Transverse colon (tissue), 4 donors: Measurements from ENCODE around the gene YIPF7. TPM values are rescaled to one million over a fixed set of nuclear protein-coding genes. Genes with fewer than 3 reads are reported as not detected.

Experiments used
- DNase-seq: peaks from one replicate; pipeline ENCODE4 v3.0.0-alpha.2; 2019
- H3K27ac ChIP-seq, 4 donors: fragments of 200-600 bp; sonication (generic); 2 replicates each; pipeline ENCODE4 v1.5.1; 2016 to 2018; ENCODE audit warnings: inconsistent platforms in 4 of 4
- H3K27me3 ChIP-seq: fragments of 200-600 bp; sonication (generic); 2 replicates; pipeline ENCODE4 v1.5.1; 2017; ENCODE audit warnings: inconsistent platforms
- H3K36me3 ChIP-seq, 4 donors: fragments of 200-600 bp; sonication (generic); 2 replicates each; pipeline ENCODE4 v1.5.1; 2017 to 2019; ENCODE audit warnings: inconsistent platforms in 4 of 4
- H3K4me1 ChIP-seq, 4 donors: fragments of 200-600 bp; sonication (generic); 2 replicates each; pipeline ENCODE4 v1.5.1; 2017 to 2020; ENCODE audit warnings: inconsistent platforms in 4 of 4
- H3K4me3 ChIP-seq, 4 donors: fragments of 200-600 bp; sonication (generic); 1 replicate in 1 of 4; 2 replicates in 3 of 4; pipeline versions ENCODE4 v1.5.1 to v1.6.1; 2017 to 2019; ENCODE audit warnings: inconsistent platforms in 4 of 4
- H3K9me3 ChIP-seq, 2 donors: fragments of 200-600 bp; sonication (generic); 2 replicates each; pipeline ENCODE4 v1.5.1; 2017 to 2019; ENCODE audit warnings: inconsistent platforms in 2 of 2
- CTCF ChIP-seq, 5 experiments: fragments of 200-600 bp in 3 of 5; fragments of 450-650 bp in 2 of 5; sonication (generic) in 3 of 5; IDR thresholded peaks; 1 replicate in 2 of 5; 2 replicates in 3 of 5; pipeline ENCODE4 v1.5.1; 2016 to 2017; ENCODE audit warnings: antibody characterized with exemption in 5 of 5, inconsistent platforms in 3 of 5, mild to moderate bottlenecking in 2 of 5, moderate library complexity in 1 of 5
- EP300 ChIP-seq: sonication (generic); formaldehyde crosslinking; IDR thresholded peaks from one replicate; pipeline ENCODE4 v1.6.1; 2017; ENCODE audit warnings: antibody characterized with exemption, low read depth
- POLR2AphosphoS5 ChIP-seq, 3 donors: sonication (generic); formaldehyde crosslinking; IDR thresholded peaks; one replicate each; pipeline ENCODE4 v1.6.1; 2016; ENCODE audit warnings: antibody characterized with exemption in 3 of 3
- WGBS, 2 donors: methylation state at CpG; one replicate each; pipeline ENCODE4 v1.1.5; 2018; ENCODE audit warnings: low coverage in 1 of 2; 5-methylcytosine and 5-hydroxymethylcytosine counted together
- in situ Hi-C, 4 donors: fragments of 200-750 bp; cut with MboI; loops; one replicate each; pipeline versions ENCODE4 v1.15.0 to v1.15.1; 2017; ENCODE audit warnings: low sequenced_read_pairs in 3 of 4, low pct_ligation_motif_present in 1 of 4, low pct_unique_long_range_greater_than_20kb in 1 of 4
- intact Hi-C: fragments of 100-400 bp; cut with DNase I; formaldehyde crosslinking; loops from one replicate; pipeline ENCODE4 v1.15.1; 2023; ENCODE audit warnings: low total_unique reads
- total RNA-seq, 4 donors: library from RNA; depleted of rRNA; stranded (reverse); fragments of >200 nt; gene quantifications; one replicate each; pipeline ENCODE4 v1.1.0, GENCODE V29; 2016

YIPF7 gene
- total RNA-seq, 4 donors from 2014 or later = not detected

- Histone ChIP-seq H3K27me3 (no peaks in the 10 kb centered on the region), H3K27ac (no peak overlapping the region), H3K4me1 (no peaks in the 10 kb centered on the region), H3K9me3 (no peaks in the 10 kb centered on the region), H3K4me3 (no peak overlapping the region), H3K36me3 (no peaks in the 10 kb centered on the region)
- intact Hi-C loops (no loop called here), in situ Hi-C loops (no loop called here)
- DNase-seq = no peak
- WGBS, 2 donors = 56 to 70% methylated on average over 1 of the region's 1 CpG
- TF ChIP-seq EP300 (no peak), POLR2AphosphoS5 (IDR thresholded peaks at IDR 0.05) (no peak), CTCF (IDR thresholded peaks at IDR 0.05) (no peak)
These were observed 72.5 kb downstream of the YIPF7 start for GRCh38 chr4:44578954-44579353.

Other genes starting within 250 kb of the YIPF7 start
- under 1 TPM in 3 of 4 donors, not detected in 1; 0.16 to 0.41 (median 0.37) TPM for gene KCTD8, start 202.8 kb downstream of the YIPF7 start, total RNA-seq
- 10 to 100 TPM; 13.5 to 49.8 (median 20.0) TPM for gene GUF1, start 26.8 kb upstream of the YIPF7 start, total RNA-seq
- 10 to 100 TPM in 1 of 4 donors, 1 to 10 TPM in 3; 2.2 to 16.3 (median 8.7) TPM for gene GNPDA2, start 74.9 kb upstream of the YIPF7 start, total RNA-seq